Neural cell (in vitro differentiated cells): ENCODE measurements around the gene JMJD4.
A peak's percentile ranks its signal among the peaks of the same experiment; 100 is the strongest.

Experiments
- CTCF ChIP-seq: fragments of 450-650 bp; IDR thresholded peaks from 2 replicates; pipeline ENCODE4 v1.5.1; 2014; ENCODE audit warnings: antibody characterized with exemption, mild to moderate bottlenecking, moderate library complexity; ENCODE audit not compliant: poor library complexity, severe bottlenecking
- EP300 ChIP-seq: fragments of 450-650 bp; conservative IDR thresholded peaks from 2 replicates; pipeline ENCODE4 v1.6.1; 2014; ENCODE audit warnings: antibody characterized with exemption, mild to moderate bottlenecking, moderate library complexity; ENCODE audit not compliant: poor library complexity, severe bottlenecking
- POLR2AphosphoS5 ChIP-seq: IDR thresholded peaks from 2 replicates; pipeline ENCODE4 v1.6.1; 2012
- RAD21 ChIP-seq: fragments of 450-650 bp; conservative IDR thresholded peaks from 2 replicates; pipeline ENCODE4 v1.6.1; 2014; ENCODE audit warnings: antibody characterized with exemption, mild to moderate bottlenecking, moderate library complexity
- REST ChIP-seq: IDR thresholded peaks from 2 replicates; pipeline ENCODE4 v1.6.1; 2012; ENCODE audit warnings: borderline replicate concordance
- TAF1 ChIP-seq: IDR thresholded peaks from 2 replicates; pipeline ENCODE4 v1.6.1; 2012; ENCODE audit warnings: low read depth

DNA sequence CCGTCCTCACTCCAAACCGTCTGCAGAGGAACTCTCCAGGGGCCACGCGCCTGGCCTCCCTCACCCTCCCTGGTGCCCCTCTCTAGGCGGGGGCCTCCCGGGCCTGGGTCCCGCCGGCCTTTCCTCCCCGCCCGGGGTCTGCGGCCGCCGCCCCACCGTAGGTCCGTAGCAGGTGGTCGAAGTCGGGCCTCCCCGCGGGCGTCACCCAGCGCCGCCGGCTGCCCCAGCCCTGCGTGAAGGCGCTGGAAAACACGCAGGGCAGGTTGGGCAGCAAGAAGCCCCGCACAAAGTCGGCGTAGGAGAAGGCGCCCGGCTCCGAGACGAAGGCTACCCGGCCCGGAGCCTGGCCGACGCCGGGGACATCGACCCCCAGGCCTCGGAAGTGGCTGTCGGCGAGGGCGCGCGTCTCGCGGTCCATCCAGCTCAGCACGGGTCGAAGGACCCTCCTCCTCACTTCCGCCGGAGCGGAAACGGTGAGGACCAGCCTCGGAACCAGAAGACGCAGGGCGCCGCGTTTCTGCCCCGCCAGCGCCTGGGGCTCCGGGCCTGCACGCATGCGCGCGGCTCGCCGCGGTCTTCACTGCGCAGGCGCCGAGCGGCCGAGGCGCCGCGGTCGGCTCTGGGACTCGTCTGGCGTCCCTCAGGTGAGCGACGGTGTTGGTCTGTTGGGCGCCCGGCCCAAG lies at the start of gene JMJD4, which contains the start of gene SNAP47:
- peak; percentile 20 for TF ChIP-seq CTCF
- TF ChIP-seq REST, result peak; percentile 64
- peak; percentile 66 for TF ChIP-seq EP300
- TF ChIP-seq TAF1, result peak; percentile 74
- peak; percentile 91 for TF ChIP-seq POLR2AphosphoS5
- TF ChIP-seq RAD21, result peak; percentile 32
